Measurements from ENCODE around the gene ARFGEF3. TPM values are rescaled to one million over a fixed set of nuclear protein-coding genes. Genes with fewer than 3 reads are reported as not detected.

ARFGEF3 gene
- polyA plus RNA-seq, 2 donors = 0.15 to 0.20 TPM

- Histone ChIP-seq H3K27ac (ENCODE audit: low read depth in 2 of 2, low read length in 1 of 2) (no peak overlapping the region), H3K27me3 (ENCODE audit: control insufficient read depth in 1 of 2, insufficient read depth in 2 of 2, low read length in 2 of 2) (peaks cover 0 to 18% of the 10 kb centered on the region in 2 donors), H3K36me3 (ENCODE audit: control insufficient read depth in 2 of 2, insufficient read depth in 2 of 2, low read length in 1 of 2) (no peaks in the 10 kb centered on the region), H3K9me3 (ENCODE audit: control insufficient read depth in 2 of 2, insufficient read depth in 1 of 2, low read depth in 1 of 2, low read length in 1 of 2) (no peaks in the 10 kb centered on the region), H3K4me3 (ENCODE audit: low read depth in 1 of 2, low read length in 2 of 2) (no peak overlapping the region), H3K4me1 (ENCODE audit: control insufficient read depth in 2 of 2, insufficient read depth in 2 of 2, low read length in 1 of 2) (peaks cover 0 to 2% of the 10 kb centered on the region in 2 donors)
- 80 to 82% methylated on average over 11 of the region's 11 CpGs for WGBS, 2 donors
These were observed 1.2 kb upstream of the ARFGEF3 start for GRCh38 chr6:138160329-138161087.

GRCh38 chr6:138161088-138161337 lies 726 bp upstream of the ARFGEF3 start:
- H3K4me3 ChIP-seq (ENCODE audit: low read depth in 1 of 2, low read length in 2 of 2) = peak overlapping the region; percentile 52 to 58
- H3K36me3 ChIP-seq (ENCODE audit: control insufficient read depth in 2 of 2, insufficient read depth in 2 of 2, low read length in 1 of 2) = no peaks in the 10 kb centered on the region
- peaks cover 0 to 2% of the 10 kb centered on the region in 2 donors for H3K4me1 ChIP-seq (ENCODE audit: control insufficient read depth in 2 of 2, insufficient read depth in 2 of 2, low read length in 1 of 2)
- peaks cover 0 to 18% of the 10 kb centered on the region in 2 donors for H3K27me3 ChIP-seq (ENCODE audit: control insufficient read depth in 1 of 2, insufficient read depth in 2 of 2, low read length in 2 of 2)
- WGBS, 2 donors = 29 to 34% methylated on average over 8 of the region's 8 CpGs
- no peak overlapping the region for H3K27ac ChIP-seq (ENCODE audit: low read depth in 2 of 2, low read length in 1 of 2)
- H3K9me3 ChIP-seq (ENCODE audit: control insufficient read depth in 2 of 2, insufficient read depth in 1 of 2, low read depth in 1 of 2, low read length in 1 of 2) = no peaks in the 10 kb centered on the region

- Histone ChIP-seq H3K36me3 (ENCODE audit: control insufficient read depth in 2 of 2, insufficient read depth in 2 of 2, low read length in 1 of 2) (no peaks in the 10 kb centered on the region), H3K27me3 (ENCODE audit: control insufficient read depth in 1 of 2, insufficient read depth in 2 of 2, low read length in 2 of 2) (peaks cover 0 to 15% of the 10 kb centered on the region in 2 donors), H3K4me1 (ENCODE audit: control insufficient read depth in 2 of 2, insufficient read depth in 2 of 2, low read length in 1 of 2) (peaks cover 0 to 2% of the 10 kb centered on the region in 2 donors), H3K9me3 (ENCODE audit: control insufficient read depth in 2 of 2, insufficient read depth in 1 of 2, low read depth in 1 of 2, low read length in 1 of 2) (no peaks in the 10 kb centered on the region), H3K27ac (ENCODE audit: low read depth in 2 of 2, low read length in 1 of 2) (peak overlapping the region in 1 of 2 donors; percentile 45), H3K4me3 (ENCODE audit: low read depth in 1 of 2, low read length in 2 of 2) (peak overlapping the region; percentile 52 to 58)
- WGBS, 2 donors = 5 to 6% methylated on average over 53 of the region's 53 CpGs
These were observed 594 bp downstream of the ARFGEF3 start for GRCh38 chr6:138162111-138162954.

GRCh38 chr6:138162955-138163575 lies 1.3 kb downstream of the ARFGEF3 start:
- Histone ChIP-seq H3K36me3 (ENCODE audit: control insufficient read depth in 2 of 2, insufficient read depth in 2 of 2, low read length in 1 of 2) (no peaks in the 10 kb centered on the region), H3K27me3 (ENCODE audit: control insufficient read depth in 1 of 2, insufficient read depth in 2 of 2, low read length in 2 of 2) (peaks cover 0 to 15% of the 10 kb centered on the region in 2 donors), H3K27ac (ENCODE audit: low read depth in 2 of 2, low read length in 1 of 2) (no peak overlapping the region), H3K4me3 (ENCODE audit: low read depth in 1 of 2, low read length in 2 of 2) (peak overlapping the region in 1 of 2 donors; percentile 52), H3K9me3 (ENCODE audit: control insufficient read depth in 2 of 2, insufficient read depth in 1 of 2, low read depth in 1 of 2, low read length in 1 of 2) (no peaks in the 10 kb centered on the region), H3K4me1 (ENCODE audit: control insufficient read depth in 2 of 2, insufficient read depth in 2 of 2, low read length in 1 of 2) (peaks cover 0 to 2% of the 10 kb centered on the region in 2 donors)
- 72 to 83% methylated on average over 5 of the region's 5 CpGs for WGBS, 2 donors

GRCh38 chr6:138175596-138175995 lies 13.9 kb downstream of the ARFGEF3 start:
- no peak overlapping the region for H3K27ac ChIP-seq (ENCODE audit: low read depth in 2 of 2, low read length in 1 of 2)
- no peaks in the 10 kb centered on the region for H3K36me3 ChIP-seq (ENCODE audit: control insufficient read depth in 2 of 2, insufficient read depth in 2 of 2, low read length in 1 of 2)
- H3K4me3 ChIP-seq (ENCODE audit: low read depth in 1 of 2, low read length in 2 of 2) = no peak overlapping the region
- no peaks in the 10 kb centered on the region for H3K27me3 ChIP-seq (ENCODE audit: control insufficient read depth in 1 of 2, insufficient read depth in 2 of 2, low read length in 2 of 2)
- H3K9me3 ChIP-seq (ENCODE audit: control insufficient read depth in 2 of 2, insufficient read depth in 1 of 2, low read depth in 1 of 2, low read length in 1 of 2) = peaks cover 0 to 2% of the 10 kb centered on the region in 2 donors
- WGBS, 2 donors = 86 to 87% methylated on average over 2 of the region's 2 CpGs
- no peaks in the 10 kb centered on the region for H3K4me1 ChIP-seq (ENCODE audit: control insufficient read depth in 2 of 2, insufficient read depth in 2 of 2, low read length in 1 of 2)

- no peak overlapping the region for H3K4me3 ChIP-seq (ENCODE audit: low read depth in 1 of 2, low read length in 2 of 2)
- 92 to 95% methylated on average over 2 of the region's 2 CpGs for WGBS, 2 donors
- peaks cover 0 to 2% of the 10 kb centered on the region in 2 donors for H3K9me3 ChIP-seq (ENCODE audit: control insufficient read depth in 2 of 2, insufficient read depth in 1 of 2, low read depth in 1 of 2, low read length in 1 of 2)
- H3K27ac ChIP-seq (ENCODE audit: low read depth in 2 of 2, low read length in 1 of 2) = no peak overlapping the region
- no peaks in the 10 kb centered on the region for H3K27me3 ChIP-seq (ENCODE audit: control insufficient read depth in 1 of 2, insufficient read depth in 2 of 2, low read length in 2 of 2)
- no peaks in the 10 kb centered on the region for H3K4me1 ChIP-seq (ENCODE audit: control insufficient read depth in 2 of 2, insufficient read depth in 2 of 2, low read length in 1 of 2)
- H3K36me3 ChIP-seq (ENCODE audit: control insufficient read depth in 2 of 2, insufficient read depth in 2 of 2, low read length in 1 of 2) = no peaks in the 10 kb centered on the region
These were observed 15.0 kb downstream of the ARFGEF3 start for GRCh38 chr6:138176652-138177232.

GRCh38 chr6:138182939-138183789 lies 21.4 kb downstream of the ARFGEF3 start:
- Histone ChIP-seq H3K4me1 (ENCODE audit: control insufficient read depth in 2 of 2, insufficient read depth in 2 of 2, low read length in 1 of 2) (no peaks in the 10 kb centered on the region), H3K9me3 (ENCODE audit: control insufficient read depth in 2 of 2, insufficient read depth in 1 of 2, low read depth in 1 of 2, low read length in 1 of 2) (peaks cover 0 to under 1% of the 10 kb centered on the region in 2 donors), H3K27ac (ENCODE audit: low read depth in 2 of 2, low read length in 1 of 2) (no peak overlapping the region), H3K4me3 (ENCODE audit: low read depth in 1 of 2, low read length in 2 of 2) (no peak overlapping the region), H3K27me3 (ENCODE audit: control insufficient read depth in 1 of 2, insufficient read depth in 2 of 2, low read length in 2 of 2) (no peaks in the 10 kb centered on the region), H3K36me3 (ENCODE audit: control insufficient read depth in 2 of 2, insufficient read depth in 2 of 2, low read length in 1 of 2) (no peaks in the 10 kb centered on the region)
- 69 to 77% methylated on average over 8 of the region's 8 CpGs for WGBS, 2 donors

GRCh38 chr6:138183790-138184134 lies 22.0 kb downstream of the ARFGEF3 start:
- H3K9me3 ChIP-seq (ENCODE audit: control insufficient read depth in 2 of 2, insufficient read depth in 1 of 2, low read depth in 1 of 2, low read length in 1 of 2) = no peaks in the 10 kb centered on the region
- no peak overlapping the region for H3K4me3 ChIP-seq (ENCODE audit: low read depth in 1 of 2, low read length in 2 of 2)
- no peaks in the 10 kb centered on the region for H3K36me3 ChIP-seq (ENCODE audit: control insufficient read depth in 2 of 2, insufficient read depth in 2 of 2, low read length in 1 of 2)
- WGBS, 2 donors = 89 to 93% methylated on average over 4 of the region's 4 CpGs
- no peaks in the 10 kb centered on the region for H3K4me1 ChIP-seq (ENCODE audit: control insufficient read depth in 2 of 2, insufficient read depth in 2 of 2, low read length in 1 of 2)
- no peaks in the 10 kb centered on the region for H3K27me3 ChIP-seq (ENCODE audit: control insufficient read depth in 1 of 2, insufficient read depth in 2 of 2, low read length in 2 of 2)
- H3K27ac ChIP-seq (ENCODE audit: low read depth in 2 of 2, low read length in 1 of 2) = no peak overlapping the region

GRCh38 chr6:138184230-138184629 lies 22.5 kb downstream of the ARFGEF3 start:
- Histone ChIP-seq H3K36me3 (ENCODE audit: control insufficient read depth in 2 of 2, insufficient read depth in 2 of 2, low read length in 1 of 2) (no peaks in the 10 kb centered on the region), H3K27me3 (ENCODE audit: control insufficient read depth in 1 of 2, insufficient read depth in 2 of 2, low read length in 2 of 2) (no peaks in the 10 kb centered on the region), H3K4me1 (ENCODE audit: control insufficient read depth in 2 of 2, insufficient read depth in 2 of 2, low read length in 1 of 2) (no peaks in the 10 kb centered on the region), H3K9me3 (ENCODE audit: control insufficient read depth in 2 of 2, insufficient read depth in 1 of 2, low read depth in 1 of 2, low read length in 1 of 2) (no peaks in the 10 kb centered on the region), H3K4me3 (ENCODE audit: low read depth in 1 of 2, low read length in 2 of 2) (no peak overlapping the region), H3K27ac (ENCODE audit: low read depth in 2 of 2, low read length in 1 of 2) (no peak overlapping the region)
- 81 to 83% methylated on average over 3 of the region's 3 CpGs for WGBS, 2 donors
